Measurements from ENCODE around the gene DSC2.
"Not testable (repeated sequence)": the region's sequence is repeated elsewhere in the genome, so short reads cannot be mapped to it uniquely, and the experiment has no call there.

The DSC2 gene

DNA sequence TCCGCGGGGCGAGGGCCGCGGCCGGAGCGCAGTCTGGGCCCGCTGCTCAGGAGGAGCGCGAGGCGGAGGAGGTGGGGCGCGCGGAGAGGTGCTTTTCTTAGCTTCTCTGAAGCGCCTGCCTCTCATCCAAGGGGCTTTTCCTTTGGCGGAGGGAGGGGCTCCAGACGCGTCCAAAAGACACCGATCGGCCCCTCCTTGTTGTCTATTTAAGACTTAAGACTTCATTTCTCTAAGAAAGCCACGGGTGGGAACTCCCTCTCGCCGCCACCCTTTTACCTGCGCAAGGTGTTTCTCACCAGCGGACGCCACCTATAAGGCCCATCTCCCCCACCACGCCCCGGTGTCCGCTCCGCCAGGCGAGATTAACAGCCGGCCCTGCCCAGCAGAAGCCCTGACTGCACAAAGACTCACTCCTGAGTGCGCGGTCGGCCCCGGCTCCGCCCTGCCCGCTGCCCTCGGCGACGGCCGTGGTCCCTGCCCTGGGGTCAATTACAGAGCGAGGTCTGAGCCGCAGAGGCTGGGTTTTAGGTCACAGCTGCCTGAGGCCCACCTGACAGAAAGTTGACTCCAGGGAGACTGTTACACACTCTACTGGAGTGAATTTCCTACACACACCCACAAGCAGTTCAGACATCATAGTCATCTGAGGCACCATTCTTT lies at the start of gene DSC2:
TSS of gene DSC2 (minus strand) at position 397 of the 660 bp plus-strand sequence. CDS start 450 bp downstream, outside the sequence.
- DNase-seq (ENCODE audit: low read depth in 2 of 2), result no peak

DNA sequence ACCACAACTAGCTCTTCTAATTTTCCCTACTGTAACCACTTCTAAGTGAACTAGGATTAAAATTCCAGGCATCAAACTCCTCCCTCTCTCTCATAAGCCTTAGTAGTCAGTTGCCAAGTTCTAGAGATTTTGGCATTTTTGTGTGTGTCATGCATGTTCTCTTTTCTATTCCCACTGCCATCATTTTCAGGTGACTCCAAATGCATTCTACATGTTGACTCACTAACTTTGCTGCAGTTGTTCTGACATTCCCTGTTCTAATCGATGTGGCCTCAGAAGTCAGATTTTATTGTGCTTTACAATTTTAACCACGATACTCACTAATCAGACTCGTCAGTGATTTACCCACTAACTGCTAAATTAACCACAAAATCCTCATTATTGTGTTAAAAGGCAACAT lies 47.1 kb upstream of the DSC2 start:
- DNase-seq (ENCODE audit: low read depth in 2 of 2), result no peak

DNA sequence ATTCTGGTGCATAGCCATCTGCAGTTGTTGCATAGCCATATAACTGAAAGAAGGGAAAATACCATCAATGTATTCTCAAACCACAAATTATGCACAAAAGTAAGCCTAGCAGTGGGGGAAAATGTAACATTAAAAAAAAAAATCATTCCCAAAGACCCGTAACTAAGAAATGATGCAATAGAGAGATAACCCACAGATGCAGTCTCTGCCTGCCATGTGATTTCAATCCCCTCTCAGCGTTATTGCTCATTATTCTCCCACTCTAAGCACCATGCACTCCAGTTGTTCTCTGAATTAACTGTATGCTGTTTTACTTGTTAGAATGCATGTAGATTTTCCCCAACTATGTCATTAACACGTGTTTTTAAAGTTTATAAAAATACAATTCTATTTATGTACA lies 46.4 kb upstream of the DSC2 start:
- no peak for DNase-seq (ENCODE audit: low read depth in 2 of 2)

DNA sequence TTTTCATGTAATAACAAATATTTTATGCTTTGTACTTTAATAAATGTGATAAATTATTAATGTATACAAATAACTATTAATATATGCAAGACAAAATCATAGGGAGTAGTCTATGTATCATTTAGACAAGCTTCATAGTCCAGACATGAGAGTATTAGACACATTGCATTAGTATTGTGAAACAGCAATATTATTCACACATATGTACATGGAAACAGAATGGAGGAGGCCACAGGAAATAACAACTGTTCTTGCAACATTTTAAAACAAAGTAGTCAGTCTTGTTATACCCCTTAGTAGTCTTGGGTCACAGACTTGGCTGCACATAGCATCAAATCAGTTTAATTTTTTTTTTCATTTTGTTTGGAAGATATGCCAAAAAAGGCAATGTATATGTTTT lies 44.6 kb upstream of the DSC2 start:
- no peak for DNase-seq (ENCODE audit: low read depth in 2 of 2)

DNA sequence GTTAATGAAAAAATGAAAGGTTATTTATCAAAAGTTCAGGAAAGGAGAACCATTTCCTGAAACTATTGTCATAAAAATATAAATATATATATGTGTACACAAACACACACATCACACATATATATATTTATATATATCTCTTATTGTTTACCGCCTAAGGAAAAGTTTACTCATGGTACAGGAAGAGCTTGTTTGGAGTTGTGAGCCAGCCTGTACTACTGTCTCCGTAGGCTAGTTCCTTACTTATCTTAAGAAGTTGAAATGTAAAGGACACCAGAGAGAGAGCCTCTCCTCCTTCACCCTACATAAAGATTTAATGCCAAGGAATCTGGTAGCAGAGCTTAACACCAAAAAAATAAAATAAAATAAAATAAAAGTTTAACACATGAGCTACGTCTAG lies 40.8 kb upstream of the DSC2 start:
- no peak for DNase-seq (ENCODE audit: low read depth in 2 of 2)

DNA sequence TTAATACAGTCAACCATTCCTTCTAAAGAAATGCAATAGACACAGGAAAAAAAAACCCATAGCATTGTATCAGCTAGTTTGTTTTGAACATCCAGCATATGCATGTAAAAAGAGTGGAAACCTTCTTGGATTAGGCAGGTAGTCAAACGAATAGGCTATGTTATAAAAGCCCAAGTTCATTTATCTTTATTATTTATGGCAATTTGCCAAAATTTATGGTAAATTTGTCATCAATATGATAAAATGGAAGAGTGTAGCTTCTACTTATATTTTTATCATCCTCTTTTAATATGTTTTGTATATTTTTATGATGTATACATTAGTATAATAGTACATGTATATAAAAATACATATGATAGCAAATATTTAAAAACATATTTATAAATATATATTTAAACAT lies 36.5 kb upstream of the DSC2 start:
- no peak for DNase-seq (ENCODE audit: low read depth in 2 of 2)

DNA sequence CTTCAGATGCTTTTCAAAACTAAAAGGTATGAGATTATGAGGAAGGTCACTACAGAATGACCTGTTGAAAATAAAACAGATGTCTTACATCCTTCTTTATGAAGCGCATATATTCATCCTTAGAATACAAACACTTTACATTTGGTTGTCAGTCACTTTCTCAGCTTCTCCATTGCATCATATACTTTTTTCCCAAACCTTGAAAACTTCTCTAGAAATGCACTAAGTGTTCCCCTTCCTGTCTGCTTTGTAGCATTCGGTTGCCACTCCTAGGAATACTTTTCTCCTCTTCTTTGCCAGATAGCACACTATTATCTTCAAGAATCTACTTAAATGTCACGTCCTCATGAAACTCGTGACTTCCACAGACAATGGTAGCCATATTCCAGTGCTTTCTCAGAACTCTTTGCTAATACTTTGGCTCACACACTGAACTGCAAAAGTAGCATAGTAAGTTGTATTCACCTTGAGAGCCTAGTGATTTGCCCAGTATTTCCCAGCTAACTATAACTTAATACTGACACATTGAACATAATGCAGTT lies 32.8 kb upstream of the DSC2 start:
- no peak for DNase-seq (ENCODE audit: low read depth in 2 of 2)

DNA sequence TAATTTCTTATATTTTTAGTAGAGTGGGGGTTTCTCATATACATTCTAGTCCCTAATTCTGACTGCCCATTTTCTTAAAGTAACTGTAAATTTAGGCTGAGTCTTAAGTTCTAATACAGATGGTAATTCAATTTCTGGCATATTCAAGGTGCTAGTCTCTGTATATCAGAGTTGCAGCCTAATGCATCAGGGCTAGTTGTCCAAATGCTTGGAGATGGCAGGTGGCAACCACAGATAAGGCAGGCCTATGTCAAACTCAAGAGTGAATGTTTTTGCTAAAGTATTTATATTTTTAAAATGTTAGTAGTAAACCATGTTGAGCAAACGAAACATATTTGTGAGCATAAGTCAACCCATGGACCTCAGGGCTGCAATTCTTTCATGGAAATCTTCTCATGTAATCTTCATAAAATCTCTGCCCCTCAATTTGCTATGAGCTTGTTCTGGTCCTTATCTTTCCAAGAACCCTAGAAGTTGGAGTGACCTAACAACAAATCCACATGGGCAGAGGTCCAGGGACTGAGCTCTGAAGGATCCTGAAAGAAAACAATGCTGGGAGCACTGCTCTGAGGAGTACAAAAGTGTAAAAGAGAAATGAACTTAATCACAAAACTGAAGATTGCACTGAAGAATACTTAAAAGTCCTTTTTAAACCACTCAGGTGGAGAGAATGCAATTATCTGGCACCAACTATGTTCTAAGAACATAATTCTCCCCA lies 27.3 kb upstream of the DSC2 start:
- no peak for DNase-seq (ENCODE audit: low read depth in 2 of 2)

DNA sequence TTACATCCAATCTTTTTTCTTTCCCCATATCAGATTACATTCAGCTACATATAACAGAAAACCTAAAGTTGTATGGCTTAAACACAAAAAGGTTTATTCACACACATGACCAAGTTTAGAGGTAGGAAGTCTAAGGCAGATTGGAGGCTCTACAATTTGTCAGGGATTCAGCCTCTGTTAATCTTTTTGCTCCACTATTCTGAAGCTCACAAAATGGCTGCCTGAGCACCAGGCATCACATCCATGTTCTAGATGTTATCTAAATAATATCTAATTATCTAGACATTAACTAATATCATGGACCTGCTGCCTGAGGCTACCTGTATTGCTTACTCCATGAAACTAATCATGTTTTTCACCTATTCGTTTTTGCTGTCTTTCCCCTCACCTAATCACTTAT lies 23.7 kb upstream of the DSC2 start:
- DNase-seq (ENCODE audit: low read depth in 2 of 2), result no peak

DNA sequence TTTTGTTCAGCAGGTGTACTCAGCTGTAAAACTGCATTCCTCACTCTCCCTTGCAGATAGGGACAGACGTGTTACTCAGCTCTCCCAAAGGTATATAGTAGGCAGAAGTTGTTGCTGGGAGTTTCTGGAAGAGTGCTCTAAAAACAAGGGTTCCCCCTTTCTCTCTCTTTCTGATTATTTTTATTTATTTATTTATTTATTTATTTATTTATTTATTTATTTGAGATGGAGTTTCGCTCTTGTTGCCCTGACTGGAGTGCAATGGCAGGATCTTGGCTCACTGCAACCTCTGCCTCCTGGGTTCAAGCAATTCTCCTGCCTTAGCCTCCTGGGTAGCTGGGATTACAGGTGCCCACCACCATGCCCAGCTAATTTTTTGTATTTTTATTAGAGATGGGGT lies 20.9 kb upstream of the DSC2 start:
- DNase-seq (ENCODE audit: low read depth in 2 of 2), result not testable (repeated sequence)

DNA sequence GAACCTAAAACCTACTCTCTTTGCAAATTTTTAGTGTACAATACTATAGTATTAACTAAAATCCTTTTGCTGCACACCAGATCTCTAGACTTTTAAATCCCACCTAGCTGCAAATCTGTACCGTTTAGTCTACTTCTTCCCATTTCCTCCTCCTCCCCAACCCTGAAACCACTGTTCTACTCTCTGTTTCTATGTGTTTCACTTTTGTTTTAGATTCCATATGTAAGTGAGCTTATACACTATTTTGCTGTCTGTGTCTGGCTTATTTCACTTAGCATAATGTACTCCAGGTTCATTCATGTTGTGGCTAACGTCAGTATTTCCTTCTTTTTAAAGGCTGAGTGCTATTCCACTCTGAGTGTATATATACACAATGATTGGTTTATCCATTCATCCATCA lies 18.4 kb upstream of the DSC2 start:
- no peak for DNase-seq (ENCODE audit: low read depth in 2 of 2)

DNA sequence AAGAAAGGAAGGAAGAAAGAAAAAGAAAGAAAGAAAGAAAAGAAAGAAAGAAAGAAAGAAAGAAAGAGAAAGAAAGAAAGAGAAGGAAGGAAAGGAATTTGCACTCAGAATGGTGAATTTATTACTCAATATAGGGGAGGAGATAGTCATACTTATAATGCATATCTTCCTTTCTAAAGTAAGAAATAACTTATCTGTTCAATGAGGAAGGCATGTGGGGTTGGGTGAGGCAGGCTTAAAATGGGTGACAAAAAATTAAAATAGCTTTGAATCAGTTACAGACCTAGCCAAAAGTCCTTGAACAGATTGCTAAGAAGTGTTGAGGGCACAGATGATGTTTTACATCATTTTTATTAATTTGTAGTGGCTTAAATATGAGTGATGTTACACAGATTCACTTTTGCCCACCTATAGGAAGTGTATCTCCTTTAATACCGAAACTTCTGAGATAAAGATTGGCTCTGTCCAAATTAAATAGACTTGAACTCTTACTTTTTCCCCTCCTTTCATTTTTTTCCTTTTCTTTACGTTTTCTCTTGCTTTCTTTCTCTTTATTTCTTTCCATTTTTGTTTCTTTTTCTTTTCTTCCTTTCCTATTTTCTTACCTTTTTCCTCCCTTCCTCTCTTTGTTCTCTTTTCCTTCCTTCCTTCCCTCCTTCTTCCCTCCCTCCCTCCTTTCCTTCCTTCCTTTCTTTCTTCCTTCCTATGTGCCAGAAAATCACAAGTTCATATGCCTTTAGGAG lies 14.8 kb upstream of the DSC2 start:
- no peak for DNase-seq (ENCODE audit: low read depth in 2 of 2)

DNA sequence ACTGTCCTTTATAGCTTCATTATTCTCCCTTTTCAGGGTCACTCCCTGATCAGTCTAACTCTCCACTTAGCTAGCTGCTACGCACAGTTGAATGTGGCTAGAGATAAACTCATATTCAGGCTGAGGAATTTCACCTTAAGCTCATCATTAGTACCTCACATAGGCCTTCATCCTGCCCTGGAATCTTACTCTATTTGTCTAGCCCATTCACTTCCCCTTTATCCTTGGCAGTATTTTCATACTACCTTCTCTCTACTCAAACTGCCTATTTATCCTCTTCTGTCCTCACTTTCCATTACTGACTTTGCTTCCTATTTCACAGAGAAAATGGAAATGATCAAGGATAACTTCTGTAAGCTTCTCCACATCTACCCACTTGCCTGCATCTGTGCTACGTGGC lies 10.6 kb upstream of the DSC2 start:
- no peak for DNase-seq (ENCODE audit: low read depth in 2 of 2)

DNA sequence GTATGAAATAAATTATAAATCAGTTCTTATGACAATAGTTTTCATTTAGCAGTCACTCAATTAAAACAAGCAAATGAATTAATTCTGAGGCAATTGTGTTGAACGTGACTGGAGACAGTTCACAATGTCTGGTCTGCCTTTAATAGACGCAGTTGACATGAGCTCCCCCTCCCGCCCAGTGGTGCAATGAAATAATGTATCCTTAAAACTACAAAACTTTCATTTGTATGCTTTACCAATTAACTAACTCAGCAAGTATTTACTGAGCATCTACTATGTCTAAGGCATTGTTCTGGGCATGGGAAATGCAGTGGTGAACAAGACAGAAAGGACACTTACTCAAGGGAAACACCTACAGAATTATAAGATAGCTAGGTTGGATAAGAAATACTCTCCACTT lies 3.5 kb upstream of the DSC2 start:
- no peak for DNase-seq (ENCODE audit: low read depth in 2 of 2)

DNA sequence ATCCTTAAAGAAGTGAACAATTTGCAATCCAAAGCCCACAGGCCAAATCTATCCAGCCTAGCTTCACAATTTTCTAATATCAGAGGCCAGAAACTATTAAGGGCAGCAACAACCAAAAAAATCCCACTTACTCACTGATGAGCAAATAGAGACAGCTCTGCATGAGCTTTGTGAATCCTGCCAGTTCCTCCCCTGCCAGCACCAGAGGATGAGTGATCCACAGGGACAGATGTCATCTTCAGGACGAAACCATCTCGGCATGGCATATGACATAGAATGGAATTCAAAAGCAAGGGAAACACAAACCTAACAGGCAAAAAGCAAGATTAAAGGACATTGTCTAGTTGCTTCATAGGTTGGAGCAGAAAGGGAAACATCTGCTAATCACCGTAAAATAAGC lies 2.2 kb upstream of the DSC2 start:
- DNase-seq (ENCODE audit: low read depth in 2 of 2), result no peak

DNA sequence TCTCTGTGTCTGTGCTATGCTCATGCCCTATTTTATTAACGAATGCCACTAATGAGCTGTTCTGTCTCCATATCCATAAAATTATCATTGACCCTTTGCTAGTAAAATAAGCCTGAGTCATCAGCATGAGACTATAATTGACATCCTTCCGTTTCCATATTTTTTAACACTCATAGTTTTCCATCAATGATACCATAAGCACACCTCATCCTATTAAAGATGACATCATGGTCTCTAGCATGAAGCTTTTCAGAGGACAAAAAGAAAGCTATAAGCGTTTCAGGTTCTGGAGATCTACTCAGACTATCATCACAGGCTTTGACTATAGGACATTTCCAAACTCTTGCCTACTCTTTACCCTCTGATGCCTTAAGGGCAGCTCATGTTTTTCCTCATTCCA lies 1.2 kb upstream of the DSC2 start:
- DNase-seq (ENCODE audit: low read depth in 2 of 2), result no peak

DNA sequence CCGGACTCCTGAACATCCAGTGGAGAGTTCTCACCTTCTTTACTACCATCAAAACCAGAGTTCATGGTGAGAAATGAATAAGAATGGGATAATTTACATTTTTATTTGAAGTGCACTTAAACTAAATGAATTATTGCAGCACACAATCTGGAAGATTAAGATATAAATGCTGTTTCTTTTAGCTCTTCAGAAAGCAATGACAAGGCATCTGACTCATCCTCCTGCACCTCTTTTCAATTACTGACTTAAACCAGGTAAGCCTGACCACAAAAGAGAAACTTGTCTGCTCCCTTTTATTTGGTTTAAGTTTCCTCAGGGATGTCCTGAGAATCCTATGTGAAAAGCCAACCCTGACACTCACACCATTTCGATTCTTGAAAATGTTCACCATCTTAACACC lies 720 bp upstream of the DSC2 start:
- DNase-seq (ENCODE audit: low read depth in 2 of 2), result no peak

DNA sequence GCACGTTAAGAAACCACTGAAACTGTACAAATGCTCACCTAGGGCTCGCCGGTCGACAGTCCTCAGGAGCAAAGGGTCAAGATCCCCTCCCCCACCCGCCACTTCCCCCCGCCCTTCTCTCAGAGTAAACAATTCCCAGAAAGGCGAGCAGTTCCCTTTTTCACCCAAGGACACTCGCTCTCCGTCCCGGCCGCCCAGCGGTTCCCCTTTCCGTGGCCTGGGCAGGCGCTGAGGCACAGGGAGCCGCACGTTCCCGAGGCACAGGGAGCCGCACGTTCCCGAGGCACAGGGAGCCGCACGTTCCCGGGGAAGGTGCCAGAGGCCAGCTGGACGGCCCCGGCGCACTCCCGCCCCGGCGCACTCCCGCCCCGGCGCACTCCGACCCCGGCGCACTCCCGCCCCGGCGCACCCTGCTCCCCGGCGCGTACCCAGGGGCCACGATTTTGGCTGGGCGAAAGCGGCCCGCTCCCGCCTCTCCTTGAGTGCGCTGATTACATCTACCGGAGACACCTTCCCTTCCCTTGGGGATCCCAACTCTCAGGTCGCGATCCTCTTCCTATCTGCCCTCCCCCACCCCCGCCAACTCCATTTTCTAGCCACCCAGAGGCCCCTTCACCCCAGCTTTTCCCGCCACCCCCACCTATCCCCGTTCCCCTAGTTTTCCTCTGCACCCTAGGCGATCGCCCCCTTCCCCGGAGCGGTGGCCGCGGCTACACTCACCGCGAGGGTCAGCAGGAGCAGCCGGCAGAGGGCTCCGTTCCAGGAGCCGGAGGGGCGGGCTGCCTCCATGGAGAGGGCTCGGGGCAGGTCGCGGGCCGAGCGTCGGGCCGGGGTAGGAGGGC lies 817 bp downstream of the DSC2 start:
- DNase-seq (ENCODE audit: low read depth in 2 of 2), result no peak

DNA sequence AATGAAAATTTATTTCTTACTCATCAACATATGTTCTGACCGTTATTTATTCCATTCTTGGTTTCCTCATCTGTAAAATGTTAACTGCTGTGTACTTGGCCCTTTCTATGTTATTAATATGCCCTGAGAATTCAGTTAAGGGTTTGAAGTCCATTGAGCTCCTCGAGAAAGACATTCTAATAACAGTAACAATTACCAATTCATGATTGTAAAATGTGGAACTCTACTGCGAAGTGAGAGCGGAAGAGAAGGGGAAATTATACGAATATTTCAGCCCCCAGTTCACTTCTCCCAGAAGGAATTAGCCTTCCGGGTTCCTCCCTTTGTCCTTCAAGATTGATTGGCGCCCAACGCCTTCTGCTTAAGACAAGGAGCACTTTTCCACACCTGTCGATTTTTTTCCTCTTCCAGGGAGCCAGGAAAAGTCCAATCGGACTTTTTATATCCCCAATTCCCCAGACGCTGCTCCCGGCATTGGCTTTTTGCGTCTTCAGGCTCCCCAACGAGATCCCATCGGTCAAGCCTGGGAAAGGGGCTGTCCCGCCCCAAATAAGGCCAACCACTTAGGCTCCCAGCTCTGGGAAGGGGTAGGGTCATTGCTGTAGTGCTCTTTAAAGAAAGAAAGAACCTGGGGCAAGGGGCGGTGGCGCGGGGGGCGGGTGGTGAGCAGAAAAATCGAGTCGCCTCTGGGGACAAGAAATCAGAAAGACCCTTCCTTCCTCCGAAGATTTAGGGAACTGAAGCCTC lies 1.6 kb downstream of the DSC2 start:
- no peak for DNase-seq (ENCODE audit: low read depth in 2 of 2)

DNA sequence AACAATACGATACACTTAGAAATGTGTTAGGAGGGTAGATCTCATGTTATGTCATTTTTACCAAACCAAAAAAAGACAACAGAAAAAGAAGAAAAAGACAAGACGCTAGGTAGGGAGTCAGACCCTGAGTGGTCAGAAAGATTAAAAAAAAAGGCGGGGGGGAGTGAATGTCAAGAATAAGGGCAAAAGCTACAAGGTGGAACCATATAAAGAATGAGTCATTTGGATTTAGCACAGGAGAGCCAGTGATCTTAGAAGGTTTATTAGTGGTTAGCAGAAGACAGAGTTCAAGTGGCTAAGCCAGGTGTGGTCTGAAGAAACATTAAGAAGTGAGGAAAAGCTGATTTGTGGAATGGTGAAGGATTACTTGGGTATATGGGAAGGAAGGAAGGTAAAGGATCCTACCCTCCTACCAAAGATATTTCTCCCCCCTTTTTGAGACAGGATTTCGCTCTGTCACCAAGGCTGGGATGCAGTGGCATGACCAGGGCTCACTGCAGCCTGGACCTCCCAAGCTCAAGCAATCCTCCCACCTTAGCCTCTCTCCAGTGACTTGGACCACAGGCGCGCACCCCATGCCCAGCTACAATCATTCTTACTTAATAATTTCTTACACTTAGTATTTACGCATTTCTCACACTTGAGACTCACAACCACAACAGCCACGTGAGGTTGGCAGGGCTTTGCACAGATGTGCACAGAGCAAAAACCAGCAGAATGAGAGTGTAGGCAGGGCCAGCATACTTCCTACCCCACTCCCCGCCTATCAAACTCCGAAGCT lies 2.6 kb downstream of the DSC2 start:
- DNase-seq (ENCODE audit: low read depth in 2 of 2), result no peak

Measured in fibroblast of skin of left quadriceps (primary cell).